HCT116 (cell line): ENCODE results near the gene OCEL1. TPM values are rescaled to one million over a fixed set of nuclear protein-coding genes. Genes with fewer than 3 reads are reported as not detected.
A peak's percentile ranks its signal among the peaks of the same experiment; 100 is the strongest.

Experiments used
- ATAC-seq: fragments of 200-7000 bp; cut with Tn5 transposase; 2 replicates; pipeline ENCODE4 v1.9.1; 2020; ENCODE audit warnings: mild to moderate bottlenecking, moderate library complexity
- BruUV-seq: library from RNA; stranded (reverse); fragments of 400-500 nt; replicated peaks from 2 replicates; lab custom pipeline; 2021; lab: Mats Ljungman, UMichigan
- CTCF ChIA-PET: fragments of 300-600 bp; sonication (Branson Sonifier 250); formaldehyde crosslinking; loops from one replicate; lab custom pipeline; 2021; ENCODE audit warnings: antibody characterized with exemption; lab: Charles Lee
- POLR2A ChIA-PET: fragments of 300-600, 350-600 bp; sonication (Branson Sonifier 250); formaldehyde crosslinking; loops from one replicate; lab custom pipeline; 2021; ENCODE audit warnings: antibody characterized with exemption; lab: Charles Lee
- RAD21 ChIA-PET, 2 experiments: fragments of 300-600 bp; sonication (Branson Sonifier 250); formaldehyde crosslinking; loops; one replicate each; lab custom pipeline; 2023; ENCODE audit warnings: low total read pairs in 2 of 2; ENCODE audit not compliant: uncharacterized antibody in 2 of 2, unreplicated experiment in 2 of 2, low non-redundant PET in 1 of 2; lab: Charles Lee
- DNase-seq: peaks from one replicate; pipeline ENCODE4 v3.0.0-alpha.2; 2010; ENCODE audit warnings: low read depth, low spot score
- H2AFZ ChIP-seq: fragments of 200-600 bp; shearing (Covaris generic), sonication (generic); 2 replicates; pipeline ENCODE4 v1.6.1; 2017; ENCODE audit warnings: low read depth, mixed run types, mixed read lengths, antibody characterized with exemption, low read length; ENCODE audit not compliant: poor library complexity, severe bottlenecking
- H3K27ac ChIP-seq: 2 replicates; pipeline ENCODE4 v1.5.1; 2012; ENCODE audit warnings: low read depth, low read length
- H3K27me3 ChIP-seq: fragments of 200-600 bp; sonication (generic); 2 replicates; pipeline ENCODE4 v1.6.1; 2016; ENCODE audit warnings: mixed run types, low read length, mixed read lengths; ENCODE audit not compliant: insufficient read depth
- H3K36me3 ChIP-seq, 2 experiments: fragments of 200-500 bp in 1 of 2; fragments of 200-600 bp in 1 of 2; sonication (Bioruptor generic) in 1 of 2; sonication (generic) in 1 of 2; 2 replicates each; pipeline versions ENCODE4 v1.5.1 to v1.6.1; 2014 to 2016; ENCODE audit warnings: low read length in 2 of 2, inconsistent platforms in 1 of 2, mixed read lengths in 1 of 2, mixed run types in 1 of 2; ENCODE audit not compliant: insufficient read depth in 2 of 2, control insufficient read depth in 1 of 2
- H3K4me1 ChIP-seq, 2 experiments: fragments of 200-600 bp in 1 of 2; sonication (generic) in 1 of 2; 2 replicates each; pipeline versions ENCODE4 v1.5.1 to v1.6.1; 2012 to 2017; ENCODE audit warnings: low read length in 2 of 2, inconsistent platforms in 1 of 2, mild to moderate bottlenecking in 1 of 2, mixed read lengths in 1 of 2, mixed run types in 1 of 2, moderate library complexity in 1 of 2; ENCODE audit not compliant: insufficient read depth in 2 of 2, control insufficient read depth in 1 of 2
- H3K4me2 ChIP-seq: fragments of 200-600 bp; sonication (generic); 2 replicates; pipeline ENCODE4 v1.6.1; 2017; ENCODE audit warnings: mixed run types, low read length, mixed read lengths
- H3K4me3 ChIP-seq, 2 experiments: fragments of 200-600 bp in 1 of 2; sonication (generic) in 1 of 2; replicated peaks in 1 of 2; 2 replicates each; pipeline ENCODE4 v1.5.1; 2011 to 2016; ENCODE audit warnings: low read length in 2 of 2, control low read depth in 1 of 2, low read depth in 1 of 2, mild to moderate bottlenecking in 1 of 2, mixed read lengths in 1 of 2, mixed run types in 1 of 2
- H3K79me2 ChIP-seq: fragments of 200-600 bp; sonication (generic); 2 replicates; pipeline ENCODE4 v1.6.1; 2017; ENCODE audit warnings: mild to moderate bottlenecking, mixed run types, low read length, moderate library complexity, mixed read lengths; ENCODE audit not compliant: insufficient read depth
- H3K9ac ChIP-seq: fragments of 200-600 bp; sonication (generic); 2 replicates; pipeline ENCODE4 v1.6.1; 2016; ENCODE audit warnings: low read length, mixed read lengths
- H3K9me2 ChIP-seq: fragments of 200-600 bp; sonication (generic), shearing (Covaris generic); 2 replicates; pipeline ENCODE4 v1.6.1; 2017; ENCODE audit warnings: mixed run types, mild to moderate bottlenecking, moderate library complexity; ENCODE audit not compliant: insufficient read depth
- H3K9me3 ChIP-seq, 2 experiments: fragments of 200-500 bp in 1 of 2; fragments of 200-600 bp in 1 of 2; sonication (Bioruptor generic) in 1 of 2; sonication (generic) in 1 of 2; 2 replicates each; pipeline ENCODE4 v1.6.1; 2014 to 2017; ENCODE audit warnings: low read length in 2 of 2, mixed read lengths in 2 of 2, inconsistent platforms in 1 of 2, low read depth in 1 of 2, mild to moderate bottlenecking in 1 of 2, mixed run types in 1 of 2, moderate library complexity in 1 of 2; ENCODE audit not compliant: control insufficient read depth in 1 of 2, insufficient read depth in 1 of 2
- H4K20me1 ChIP-seq: fragments of 200-600 bp; sonication (generic), shearing (Covaris generic); 2 replicates; pipeline ENCODE4 v1.6.1; 2017; ENCODE audit warnings: mixed run types, mild to moderate bottlenecking, moderate library complexity; ENCODE audit not compliant: insufficient read depth
- ATF3 ChIP-seq: IDR thresholded peaks from 2 replicates; pipeline ENCODE4 v1.6.1; 2012
- SRF ChIP-seq: IDR thresholded peaks from 2 replicates; pipeline ENCODE4 v1.6.1; 2012; ENCODE audit warnings: low read depth
- TCF7L2 ChIP-seq: IDR thresholded peaks from 2 replicates; pipeline ENCODE4 v1.7.0; 2011; ENCODE audit warnings: borderline replicate concordance, inconsistent platforms; ENCODE audit not compliant: insufficient read depth, insufficient read length; ENCODE audit errors: extremely low read depth
- ZBTB33 ChIP-seq: IDR thresholded peaks from 2 replicates; pipeline ENCODE4 v1.6.1; 2011; ENCODE audit warnings: mild to moderate bottlenecking, low read length, moderate library complexity; ENCODE audit not compliant: insufficient replicate concordance; ENCODE audit errors: extremely low read depth
- intact Hi-C: fragments of 100-400 bp; cut with micrococcal nuclease; formaldehyde crosslinking; loops from 2 replicates; pipeline ENCODE4 v1.10.0; 2022
- total RNA-seq: library from RNA; stranded (reverse); gene quantifications from one replicate; pipeline ENCODE4 v1.2.1, GENCODE V29; 2021; ENCODE audit not compliant: unreplicated experiment

Gene OCEL1
- total RNA-seq, 1 experiment from 2014 or later, result 39.8 TPM

GRCh38 chr19:17209126-17210036 is 16.6 kb upstream of the OCEL1 start:
- no peaks in the 10 kb centered on the region for H3K79me2 ChIP-seq
- no peak overlapping the region for H2AFZ ChIP-seq
- DNase-seq, result peak; percentile 75
- peak; percentile 81 for ATAC-seq
- ChIA-PET RAD21 (interaction anchor here in 1 of 2 experiments (0.6 kb wide), 1 partner anchor 406 kb away, joined by 4 read pairs; no protein-coding TSS in a partner anchor), POLR2A (interaction anchor here (0.6 kb wide), 1 partner anchor 9 kb away, joined by 4 read pairs; no protein-coding TSS in a partner anchor), CTCF (no interaction called here)
- intact Hi-C loops, result no loop called here
- no TSS peak for BruUV-seq
- H3K36me3 ChIP-seq, result peaks cover 6 to 10% of the 10 kb centered on the region in 2 experiments; a peak in 2 of 4 replicates
- H4K20me1 ChIP-seq, result no peaks in the 10 kb centered on the region
- no peaks in the 10 kb centered on the region for H3K9me2 ChIP-seq
- H3K9ac ChIP-seq, result no peak overlapping the region
- peak overlapping the region; percentile 46 for H3K4me2 ChIP-seq
- H3K9me3 ChIP-seq, result no peaks in the 10 kb centered on the region
- peaks cover 10 to 21% of the 10 kb centered on the region in 2 experiments; a peak in 3 of 4 replicates for H3K4me1 ChIP-seq
- no peaks in the 10 kb centered on the region for H3K27me3 ChIP-seq
- H3K27ac ChIP-seq, result peak overlapping the region; percentile 50; the same call in 1 of the 2 replicates
- no peak for TF ChIP-seq ATF3
- no peak overlapping the region for H3K4me3 ChIP-seq

GRCh38 chr19:17210296-17210695 is 15.7 kb upstream of the OCEL1 start:
- Histone ChIP-seq H3K9me3 (no peaks in the 10 kb centered on the region), H3K9me2 (no peaks in the 10 kb centered on the region), H3K4me1 (peaks cover 10 to 27% of the 10 kb centered on the region in 2 experiments; a peak in 3 of 4 replicates), H2AFZ (no peak overlapping the region), H3K27ac (peak overlapping the region; percentile 50; the same call in 1 of the 2 replicates), H4K20me1 (no peaks in the 10 kb centered on the region), H3K4me2 (no peak overlapping the region; the same call in 1 of the 2 replicates), H3K27me3 (no peaks in the 10 kb centered on the region), H3K4me3 (no peak overlapping the region), H3K9ac (no peak overlapping the region), H3K79me2 (no peaks in the 10 kb centered on the region), H3K36me3 (peaks cover 6 to 10% of the 10 kb centered on the region in 2 experiments; a peak in 2 of 4 replicates)
- ATAC-seq, result no peak
- ChIA-PET RAD21 (no interaction called here), CTCF (no interaction called here), POLR2A (no interaction called here)
- intact Hi-C loops, result no loop called here
- DNase-seq, result no peak
- BruUV-seq, result no TSS peak
- TF ChIP-seq ZBTB33, result no peak
- TF ChIP-seq SRF, result no peak
- no peak for TF ChIP-seq TCF7L2
